Esophagus (tissue), 2 donors: ENCODE data around the gene ARID5B. TPM values are rescaled to one million over a fixed set of nuclear protein-coding genes. Genes with fewer than 3 reads are reported as not detected.

ENCODE experiments used
- H3K27ac ChIP-seq, 2 donors: one replicate each; pipeline ENCODE4 v1.5.1; 2013; ENCODE audit warnings: low read depth in 2 of 2, mild to moderate bottlenecking in 2 of 2, inconsistent platforms in 1 of 2, low read length in 1 of 2, moderate library complexity in 1 of 2
- H3K27me3 ChIP-seq, 2 donors: one replicate each; pipeline ENCODE4 v1.6.1; 2013; ENCODE audit warnings: low read length in 2 of 2, control low read depth in 1 of 2, mild to moderate bottlenecking in 1 of 2; ENCODE audit not compliant: insufficient read depth in 2 of 2, control insufficient read depth in 1 of 2
- H3K36me3 ChIP-seq, 2 donors: one replicate each; pipeline ENCODE4 v1.6.1; 2013; ENCODE audit warnings: low read length in 1 of 2; ENCODE audit not compliant: control insufficient read depth in 2 of 2, insufficient read depth in 2 of 2
- H3K4me1 ChIP-seq, 2 donors: one replicate each; pipeline ENCODE4 v1.6.1; 2013; ENCODE audit warnings: low read length in 1 of 2; ENCODE audit not compliant: control insufficient read depth in 2 of 2, insufficient read depth in 2 of 2
- H3K4me3 ChIP-seq, 2 donors: one replicate each; pipeline ENCODE4 v1.5.1; 2013; ENCODE audit warnings: low read length in 2 of 2, mild to moderate bottlenecking in 2 of 2, low read depth in 1 of 2, moderate library complexity in 1 of 2
- H3K9me3 ChIP-seq, 2 donors: one replicate each; pipeline ENCODE4 v1.6.1; 2013; ENCODE audit warnings: mild to moderate bottlenecking in 2 of 2, low read depth in 1 of 2, low read length in 1 of 2, moderate library complexity in 1 of 2; ENCODE audit not compliant: control insufficient read depth in 2 of 2, insufficient read depth in 1 of 2
- WGBS, 2 donors: extraction: QIAGEN DNeasy Blood & Tissue Kit; methylation state at CpG; one replicate each; pipeline ENCODE4 v1.1.7; 2013; 5-methylcytosine and 5-hydroxymethylcytosine counted together
- polyA plus RNA-seq, 2 donors: library from polyadenylated mRNA; stranded (reverse); fragments of 200-250 nt; gene quantifications; one replicate each; pipeline ENCODE4 v1.2.3, GENCODE V29; 2013
- donor health status: healthy with polysubstance abuse.
- donor health status: Bipolar disorder and iron deficiency.

The ARID5B gene
- polyA plus RNA-seq, 2 donors = 6.7 to 7.7 TPM

DNA sequence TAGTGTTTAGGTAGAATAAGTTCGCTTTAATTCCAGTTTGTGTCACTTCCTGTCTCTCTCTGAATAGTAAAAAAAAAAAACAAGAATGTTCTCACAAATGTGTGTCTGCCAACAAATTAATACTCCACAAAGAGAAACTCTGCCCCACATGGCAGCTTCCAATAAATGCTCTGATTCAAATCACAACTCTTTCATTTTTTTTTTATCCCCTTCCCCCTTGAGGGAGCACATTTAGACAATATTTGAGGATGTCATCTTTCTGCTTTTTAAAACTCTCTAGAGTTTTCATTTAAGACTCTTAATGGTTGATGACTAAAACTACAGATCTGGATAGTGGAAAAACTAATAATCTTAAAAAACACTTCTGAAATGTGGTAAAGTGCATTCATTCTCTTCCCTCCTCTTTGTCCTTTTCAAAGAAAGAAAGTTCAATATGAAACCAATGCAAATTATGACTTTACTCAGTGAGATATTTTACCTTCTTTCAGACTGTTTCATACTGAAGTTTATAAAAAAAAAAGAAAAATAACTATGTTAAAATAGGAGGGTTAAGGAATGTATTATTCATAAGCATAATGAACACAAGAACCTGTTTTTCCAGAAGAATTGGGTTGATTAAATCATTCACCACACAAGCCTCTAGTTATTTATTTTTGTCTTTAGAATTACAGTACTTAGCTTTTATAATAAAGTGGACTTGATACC lies 42.3 kb downstream of the ARID5B start:
- Histone ChIP-seq H3K27me3 (no peaks in the 10 kb centered on the region), H3K4me1 (no peaks in the 10 kb centered on the region), H3K36me3 (no peaks in the 10 kb centered on the region), H3K27ac (peak overlapping the region in 1 of 2 donors; percentile 73), H3K4me3 (no peak overlapping the region), H3K9me3 (no peaks in the 10 kb centered on the region)
- WGBS, 2 donors = 10 to 31% methylated on average over 1 of the region's 1 CpG

DNA sequence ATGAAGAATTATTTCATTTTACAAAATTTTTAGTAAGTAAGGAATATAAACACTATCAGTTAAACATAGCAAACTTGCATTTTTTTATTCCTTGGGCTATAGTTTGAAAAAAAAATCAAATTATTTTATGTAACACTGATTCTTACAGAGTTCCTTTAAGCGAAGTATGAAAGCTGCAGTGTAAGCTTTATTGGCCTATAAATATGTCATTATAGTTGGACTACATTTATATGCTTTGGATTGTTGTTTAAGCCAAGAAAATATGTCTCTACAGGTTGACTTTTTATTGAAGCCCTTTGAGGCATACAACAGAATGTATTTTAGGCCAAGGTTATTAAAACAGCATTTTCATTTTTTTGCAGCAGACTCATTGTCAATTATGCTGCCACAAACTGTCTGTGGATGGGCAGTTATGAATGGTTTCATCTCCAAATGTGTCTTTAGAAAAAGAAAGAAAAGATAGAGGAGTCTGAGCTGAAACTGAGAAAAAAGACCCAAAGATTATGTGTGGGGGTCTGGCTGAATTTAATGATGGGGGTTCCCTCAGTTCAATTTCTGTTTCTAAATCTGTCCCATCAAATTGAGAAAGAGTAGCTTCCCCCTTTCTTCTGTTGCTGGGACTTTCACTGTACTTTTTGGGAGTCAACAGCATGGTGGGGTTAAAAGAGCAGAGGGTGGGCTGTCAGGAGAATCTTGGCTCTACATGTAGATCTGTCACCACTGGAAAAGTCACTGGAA lies 43.1 kb downstream of the ARID5B start:
- Histone ChIP-seq H3K4me1 (no peaks in the 10 kb centered on the region), H3K4me3 (no peak overlapping the region), H3K36me3 (no peaks in the 10 kb centered on the region), H3K27me3 (no peaks in the 10 kb centered on the region), H3K9me3 (no peaks in the 10 kb centered on the region), H3K27ac (peak overlapping the region; percentile 37 to 93)
- 50 to 66% methylated on average over 1 of the region's 1 CpG for WGBS, 2 donors

DNA sequence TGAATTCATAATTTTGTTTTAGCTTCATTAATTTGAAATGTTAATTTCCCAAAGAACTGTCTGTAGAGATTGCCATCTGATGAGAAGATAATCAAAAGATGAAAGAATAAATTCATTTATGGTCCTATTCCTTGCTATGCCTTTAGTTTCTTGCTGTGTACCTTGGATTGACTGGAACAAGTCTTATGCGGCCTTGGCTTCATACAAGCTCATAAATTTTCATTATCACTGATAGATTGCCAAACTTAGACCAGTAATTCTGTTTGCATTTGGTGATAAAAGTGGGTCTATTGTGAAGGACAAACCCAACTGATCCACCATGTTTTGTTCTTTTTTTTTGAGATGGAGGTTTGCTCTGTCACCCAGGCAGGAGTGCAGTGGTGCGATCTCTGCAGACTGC lies 48.2 kb downstream of the ARID5B start:
- Histone ChIP-seq H3K9me3 (no peaks in the 10 kb centered on the region), H3K36me3 (no peaks in the 10 kb centered on the region), H3K4me1 (no peaks in the 10 kb centered on the region), H3K27me3 (no peaks in the 10 kb centered on the region), H3K27ac (no peak overlapping the region), H3K4me3 (no peak overlapping the region)
- WGBS, 2 donors = 81 to 98% methylated on average over 2 of the region's 2 CpGs

DNA sequence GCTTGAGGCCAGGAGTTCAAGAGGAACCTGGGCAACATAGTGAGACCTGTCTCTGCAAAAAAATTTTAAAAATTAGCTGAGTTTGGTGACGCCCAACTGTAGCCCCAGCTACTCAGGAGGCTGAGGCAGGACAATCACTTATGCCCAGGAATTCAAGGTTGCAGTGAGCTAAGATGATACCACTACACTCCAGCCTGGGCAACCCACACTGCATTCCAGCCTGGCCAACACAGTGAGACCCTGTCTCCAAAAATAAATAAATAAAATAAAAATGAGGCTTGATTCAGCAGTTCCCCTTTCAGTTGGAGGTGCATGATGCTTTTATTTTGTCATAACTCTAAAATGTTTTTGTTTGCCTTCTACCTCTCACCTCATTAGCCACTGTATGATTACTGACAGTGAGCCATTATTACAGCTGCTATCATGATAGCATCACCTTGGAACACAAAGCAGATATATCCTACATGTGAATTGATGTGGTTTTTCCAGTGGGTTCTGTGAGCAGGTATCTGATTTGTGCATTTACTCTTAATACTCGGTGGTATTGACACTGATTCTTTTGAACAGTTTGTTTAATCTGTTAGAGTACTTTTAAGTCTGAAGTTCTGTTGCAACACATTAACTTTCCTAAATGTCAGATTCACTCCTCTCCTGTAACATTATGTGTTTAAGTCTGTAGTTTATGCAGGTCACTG lies 49.1 kb downstream of the ARID5B start:
- no peaks in the 10 kb centered on the region for H3K4me1 ChIP-seq
- H3K36me3 ChIP-seq = no peaks in the 10 kb centered on the region
- no peaks in the 10 kb centered on the region for H3K9me3 ChIP-seq
- no peak overlapping the region for H3K4me3 ChIP-seq
- no peaks in the 10 kb centered on the region for H3K27me3 ChIP-seq
- 71% methylated on average over 2 of the region's 2 CpGs for WGBS, 2 donors
- no peak overlapping the region for H3K27ac ChIP-seq

DNA sequence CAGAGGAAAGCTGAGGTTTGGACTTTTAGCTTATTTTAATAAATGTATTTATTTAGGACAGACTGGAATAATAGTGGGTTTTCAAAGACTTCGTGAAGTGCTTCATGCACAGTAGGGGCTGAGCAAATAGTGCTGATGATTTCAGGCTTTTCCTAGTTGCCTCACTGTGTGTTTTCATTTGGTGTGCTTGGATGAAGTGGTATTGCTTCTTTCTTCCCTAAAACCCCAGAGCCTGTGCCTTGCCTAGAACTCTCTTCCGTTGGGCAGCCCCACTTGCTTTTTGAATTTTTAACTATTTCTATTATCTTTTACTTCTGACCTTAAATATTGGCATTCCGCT lies 49.6 kb downstream of the ARID5B start:
- H3K4me3 ChIP-seq = no peak overlapping the region
- 87 to 88% methylated on average over 3 of the region's 3 CpGs for WGBS, 2 donors
- no peaks in the 10 kb centered on the region for H3K27me3 ChIP-seq
- no peak overlapping the region for H3K27ac ChIP-seq
- no peaks in the 10 kb centered on the region for H3K4me1 ChIP-seq
- H3K9me3 ChIP-seq = no peaks in the 10 kb centered on the region
- H3K36me3 ChIP-seq = no peaks in the 10 kb centered on the region

DNA sequence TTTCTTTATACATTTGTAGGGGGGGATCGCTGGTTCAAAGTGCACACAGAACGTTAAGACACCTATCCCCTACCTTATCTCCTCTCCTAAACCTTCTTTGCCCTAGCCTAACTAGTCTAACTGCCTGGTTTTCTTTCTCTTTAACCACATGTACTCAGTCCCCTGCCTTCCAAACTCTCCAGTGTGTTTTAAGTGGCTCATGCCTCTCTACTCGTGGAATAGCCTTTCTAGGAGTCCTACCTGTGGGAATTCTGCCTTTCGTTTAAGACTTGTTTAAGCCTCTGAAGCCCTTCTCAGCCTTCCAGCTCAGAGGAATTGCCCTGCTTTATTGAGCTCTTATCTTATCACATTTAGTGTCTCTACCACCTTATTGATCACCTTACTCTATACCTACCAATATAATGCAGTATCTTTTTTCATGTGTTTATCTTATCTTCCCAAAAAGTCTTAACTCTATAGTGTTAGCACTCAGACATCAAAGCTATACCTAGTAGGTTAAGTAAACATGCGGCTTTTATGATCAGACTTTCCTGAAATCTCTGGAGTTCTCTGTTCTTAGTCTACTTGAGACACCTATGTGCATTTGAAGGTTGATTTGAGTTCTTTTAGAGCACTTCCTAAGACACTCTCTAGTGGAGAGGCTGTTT lies 50.7 kb downstream of the ARID5B start:
- 72 to 85% methylated on average over 5 of the region's 5 CpGs for WGBS, 2 donors
- no peak overlapping the region for H3K4me3 ChIP-seq
- H3K27me3 ChIP-seq = no peaks in the 10 kb centered on the region
- no peaks in the 10 kb centered on the region for H3K4me1 ChIP-seq
- no peaks in the 10 kb centered on the region for H3K9me3 ChIP-seq
- no peaks in the 10 kb centered on the region for H3K36me3 ChIP-seq
- H3K27ac ChIP-seq = no peak overlapping the region

DNA sequence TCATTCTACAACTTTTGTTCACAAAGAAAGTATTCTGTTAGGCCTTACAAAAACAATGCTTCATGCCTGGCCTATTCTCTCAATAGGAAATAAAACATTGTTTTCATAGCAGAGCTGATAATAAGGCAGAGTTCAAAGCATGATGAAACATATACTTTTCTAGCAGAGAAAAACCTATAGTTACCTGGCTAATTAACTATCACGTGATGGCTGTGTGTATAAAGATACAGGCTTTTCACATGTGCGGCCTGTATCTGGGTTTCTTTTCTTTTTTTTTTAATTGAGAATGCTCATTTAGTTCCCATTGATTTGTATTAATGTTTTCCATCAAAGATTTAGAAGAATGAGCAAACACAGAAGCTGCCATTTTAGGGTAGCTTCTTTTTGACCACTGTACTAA lies 51.7 kb downstream of the ARID5B start:
- H3K36me3 ChIP-seq = no peaks in the 10 kb centered on the region
- H3K4me3 ChIP-seq = no peak overlapping the region
- WGBS, 2 donors = 80 to 83% methylated on average over 2 of the region's 2 CpGs
- H3K27ac ChIP-seq = no peak overlapping the region
- H3K27me3 ChIP-seq = no peaks in the 10 kb centered on the region
- H3K9me3 ChIP-seq = no peaks in the 10 kb centered on the region
- no peaks in the 10 kb centered on the region for H3K4me1 ChIP-seq

DNA sequence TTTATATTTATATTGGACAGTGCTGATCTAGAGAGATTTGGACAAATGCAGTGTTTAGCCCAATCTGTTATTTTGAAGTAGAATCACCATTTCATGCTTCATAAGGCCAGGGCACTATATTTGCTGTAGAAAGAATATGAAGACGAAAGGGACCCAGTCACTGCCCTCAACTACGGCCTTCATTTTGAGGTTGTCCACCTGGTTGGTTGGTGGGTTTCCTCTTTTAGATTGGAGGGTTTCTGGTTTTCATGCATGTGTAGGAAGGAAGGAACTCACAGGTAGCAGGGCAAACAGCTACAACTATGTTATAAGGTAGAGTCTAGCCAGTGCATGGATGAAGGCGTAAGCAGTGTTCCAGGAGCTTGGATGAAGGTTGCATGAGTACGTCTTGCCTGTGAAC lies 56.3 kb downstream of the ARID5B start:
- no peaks in the 10 kb centered on the region for H3K9me3 ChIP-seq
- H3K4me3 ChIP-seq = no peak overlapping the region
- H3K27me3 ChIP-seq = no peaks in the 10 kb centered on the region
- no peaks in the 10 kb centered on the region for H3K36me3 ChIP-seq
- WGBS, 2 donors = 96 to 98% methylated on average over 4 of the region's 4 CpGs
- no peaks in the 10 kb centered on the region for H3K4me1 ChIP-seq
- H3K27ac ChIP-seq = no peak overlapping the region

DNA sequence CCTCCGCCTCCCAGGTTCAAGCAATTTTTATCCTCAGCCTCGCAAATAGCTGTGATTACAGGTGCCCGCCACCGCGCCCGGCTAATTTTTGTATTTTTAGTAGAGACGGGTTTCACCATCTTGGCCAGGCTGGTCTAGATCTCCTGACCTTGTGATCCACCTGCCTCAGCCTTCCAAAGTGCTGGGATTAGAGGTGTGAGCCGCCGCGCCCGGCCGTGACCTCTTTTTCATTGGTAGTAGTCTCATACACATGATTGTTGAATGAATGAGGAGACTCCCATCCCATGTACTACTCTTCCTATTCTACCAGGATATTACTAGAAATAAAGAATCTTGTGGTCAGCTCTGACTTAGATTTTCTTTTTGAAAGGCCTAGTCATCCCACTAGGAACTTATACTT lies 56.8 kb downstream of the ARID5B start:
- WGBS, 2 donors = 97 to 99% methylated on average over 12 of the region's 12 CpGs
- no peaks in the 10 kb centered on the region for H3K9me3 ChIP-seq
- no peak overlapping the region for H3K27ac ChIP-seq
- no peaks in the 10 kb centered on the region for H3K36me3 ChIP-seq
- H3K4me1 ChIP-seq = no peaks in the 10 kb centered on the region
- H3K27me3 ChIP-seq = no peaks in the 10 kb centered on the region
- H3K4me3 ChIP-seq = no peak overlapping the region
